Stimulated activated CD8-positive, alpha-beta memory T cell treated with anti-CD3 and anti-CD28 coated beads, Interleukin-2, amount 100 ng/mL, for 1 hour (primary cell): ENCODE results near the gene ZNF597.

Source experiments
- DNase-seq, 2 donors: peaks; one replicate each; pipeline ENCODE4 v3.0.0-alpha.2; 2020; ENCODE audit warnings: low read depth in 2 of 2

Gene ZNF597

DNA sequence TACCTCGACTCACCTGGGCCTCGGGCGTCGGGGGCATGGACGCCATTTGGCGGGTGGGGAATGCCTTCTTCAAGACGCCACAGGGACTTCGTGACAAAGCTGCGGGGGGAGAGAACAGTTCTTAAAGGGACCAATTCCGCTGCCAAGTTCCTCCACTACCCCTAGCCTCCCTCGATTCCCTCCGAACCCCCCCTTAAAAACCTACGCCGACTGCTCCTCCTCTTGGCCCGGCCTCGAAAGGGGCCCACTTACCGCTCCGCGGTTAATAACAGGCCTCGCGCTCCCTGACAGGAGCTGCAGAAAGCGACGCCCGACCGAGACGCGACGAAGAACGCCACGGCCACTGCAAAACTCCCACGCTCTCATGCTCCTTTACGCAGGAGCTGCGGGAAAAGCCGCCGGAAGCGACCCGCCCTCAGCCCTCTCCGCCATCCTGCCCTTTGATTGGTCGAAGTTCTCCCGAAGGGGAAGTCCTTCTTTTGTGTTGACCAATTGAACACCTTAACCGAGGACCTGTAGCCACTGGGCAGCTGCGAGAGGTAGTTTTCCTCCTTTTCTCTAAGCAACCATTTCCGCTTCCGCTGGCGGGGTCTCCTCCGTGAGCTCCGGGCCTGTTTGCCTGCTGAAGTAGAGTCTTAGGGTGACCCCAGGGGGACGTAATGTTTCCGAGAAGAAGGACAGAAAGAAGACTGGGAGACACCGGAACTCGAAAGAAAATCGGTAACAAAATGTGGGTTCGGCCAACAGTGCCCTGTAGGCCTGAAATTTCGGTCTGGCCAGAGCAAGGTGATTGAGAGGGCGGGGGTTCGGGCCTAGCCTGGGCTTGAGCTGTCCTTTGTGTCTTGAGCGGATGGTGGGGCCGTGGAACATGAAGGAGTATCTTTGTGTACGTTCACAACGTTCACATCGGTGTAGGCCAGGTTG is at the start of gene ZNF597, which contains the start of gene NAA60:
Gene ZNF597 (minus strand): TSS at position 397 of the 924 bp plus-strand sequence. CDS start 351 bp downstream, at position 46.
Gene NAA60 (plus strand): TSS at position 573 of the 924 bp plus-strand sequence. CDS start 32,548 bp downstream, outside the sequence.
- DNase-seq = peak; percentile 27 to 59

DNA sequence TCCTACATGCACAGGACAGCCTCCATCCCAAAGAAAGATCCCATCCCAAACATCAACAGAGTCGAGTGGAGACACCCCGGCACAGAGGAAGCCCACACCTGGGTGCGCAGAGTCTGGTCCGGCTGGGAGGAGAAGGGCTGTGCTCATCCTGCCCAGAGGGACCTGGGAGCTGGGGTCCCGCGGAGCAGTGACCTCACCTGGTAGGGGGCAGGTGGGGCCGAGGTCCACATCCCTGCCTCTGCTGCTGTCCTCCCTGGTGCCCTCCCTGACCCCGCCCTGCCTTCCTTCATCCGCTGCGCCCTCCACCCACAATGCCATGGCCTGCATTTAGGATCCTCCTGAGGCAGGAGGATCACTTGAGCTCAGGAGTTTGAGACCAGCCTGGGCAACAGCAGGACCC is 49.1 kb upstream of the ZNF597 start:
- no peak for DNase-seq

DNA sequence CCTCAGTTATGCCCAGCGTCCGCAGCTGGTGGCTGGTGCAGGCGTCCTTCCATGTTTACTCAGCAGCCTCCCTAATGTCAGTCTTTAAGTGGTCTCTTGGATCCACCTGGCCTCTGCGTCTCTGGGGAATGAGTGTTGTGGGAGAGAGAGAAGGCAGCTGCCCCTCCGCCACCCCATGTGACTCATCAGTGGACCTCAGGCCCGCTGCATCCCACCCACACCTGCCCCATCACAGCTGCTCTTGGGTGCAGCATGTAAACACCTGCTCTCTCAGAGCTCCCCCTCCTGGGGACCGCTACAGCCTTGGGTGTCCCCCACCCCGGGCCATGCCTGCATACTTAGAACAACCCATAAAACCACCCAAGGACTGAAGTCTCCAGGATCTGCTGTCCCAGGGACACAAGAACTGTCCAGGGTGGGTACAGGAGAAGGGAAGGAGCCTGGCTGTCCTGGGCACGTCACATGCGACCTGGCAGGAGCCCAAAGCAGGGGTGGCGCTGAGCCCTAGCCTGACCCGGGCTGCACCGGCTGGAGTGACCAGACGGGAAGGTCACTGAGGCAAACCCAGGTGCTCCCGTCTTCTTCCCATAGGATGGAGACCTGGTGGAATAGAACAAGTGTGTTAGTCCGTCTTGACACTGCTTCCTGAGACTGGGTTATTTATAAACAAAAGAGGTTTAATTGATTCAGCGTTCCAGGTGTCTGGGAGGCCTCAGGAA is 47.8 kb upstream of the ZNF597 start:
- DNase-seq = no peak

GRCh38 chr16:3488801-3489200 is 45.5 kb upstream of the ZNF597 start:
- no peak for DNase-seq

DNA sequence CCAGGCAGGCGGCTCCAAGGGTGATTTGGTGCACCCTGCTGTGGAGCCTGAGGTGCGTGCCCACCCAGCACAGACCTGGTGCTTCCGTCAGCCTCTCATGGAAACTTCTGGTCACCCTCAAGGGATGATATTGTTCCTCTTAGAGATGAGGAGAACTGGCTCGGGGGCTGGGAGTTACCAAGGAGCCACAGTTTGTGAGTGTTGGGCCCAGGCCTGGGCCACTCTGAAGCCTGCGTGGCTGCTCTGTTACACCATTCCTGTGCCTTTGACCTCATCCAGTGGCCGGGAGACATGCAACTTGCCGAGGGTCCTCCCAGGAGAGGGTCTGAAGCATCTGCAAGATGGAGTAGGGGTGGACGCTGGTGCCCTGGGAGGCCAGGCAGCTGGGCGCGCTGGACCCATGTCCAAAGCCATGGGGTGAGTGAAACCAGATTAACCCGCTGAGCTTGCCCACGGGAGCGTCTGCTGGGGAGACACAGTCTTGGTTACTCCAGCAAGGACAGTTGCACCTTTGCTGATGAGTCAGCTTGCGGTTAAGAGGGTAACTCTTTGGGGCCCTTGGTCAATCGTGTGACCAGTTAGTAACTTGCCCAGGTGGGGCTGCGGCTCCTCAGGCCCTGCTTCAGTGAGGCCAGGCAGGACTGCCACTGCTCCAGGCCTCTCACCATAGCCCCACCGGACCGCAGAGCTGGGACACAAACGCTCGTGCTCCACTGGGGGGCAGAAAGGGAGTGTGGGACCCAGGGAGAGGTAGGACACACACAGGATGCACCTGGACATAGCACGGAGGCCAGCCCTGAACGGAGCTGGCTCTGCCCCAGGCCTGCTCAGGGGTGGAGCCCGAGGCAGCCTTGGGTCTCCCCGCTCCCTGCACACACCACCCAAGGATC is 44.5 kb upstream of the ZNF597 start:
- DNase-seq = no peak

GRCh38 chr16:3486506-3487215 is 43.4 kb upstream of the ZNF597 start:
- DNase-seq = no peak

DNA sequence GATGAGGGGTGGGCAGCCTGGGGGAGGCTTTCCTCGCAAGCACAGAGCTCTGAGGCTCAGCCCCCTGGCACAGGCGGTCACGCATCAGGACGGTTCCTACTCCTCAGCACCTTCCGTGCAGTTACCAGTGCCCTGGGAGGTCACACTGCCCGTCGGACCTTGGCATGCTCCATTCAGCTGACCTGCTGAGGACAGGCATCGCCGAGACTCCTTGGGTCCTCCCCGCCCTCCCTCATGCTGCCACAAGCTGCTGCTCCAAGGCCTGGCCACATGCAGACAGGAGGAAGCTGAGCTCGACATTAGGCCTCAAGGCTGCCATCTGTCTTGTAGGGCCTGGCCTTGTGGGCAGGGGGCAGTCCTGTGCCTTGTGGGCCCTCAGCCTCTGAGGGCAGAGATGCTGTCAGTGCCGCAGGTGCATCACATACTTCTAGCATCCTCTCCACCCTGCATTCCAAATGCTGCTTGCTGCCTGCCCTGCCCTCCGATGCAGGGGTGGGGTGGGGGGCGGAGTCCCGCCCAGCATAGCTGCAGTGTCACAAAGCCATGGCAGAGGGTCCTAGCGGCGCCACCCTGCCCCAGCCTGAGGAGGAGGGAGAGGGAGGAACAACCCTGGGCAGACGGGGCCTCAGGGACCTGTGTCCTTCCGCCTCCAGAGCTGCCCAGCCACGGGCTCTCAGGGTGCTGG is 42.7 kb upstream of the ZNF597 start:
- DNase-seq = no peak

GRCh38 chr16:3485097-3485745 is 41.9 kb upstream of the ZNF597 start:
- DNase-seq = no peak

GRCh38 chr16:3484318-3485096 is 41.2 kb upstream of the ZNF597 start:
- DNase-seq = no peak

GRCh38 chr16:3482659-3483241 is 39.4 kb upstream of the ZNF597 start:
- no peak for DNase-seq

DNA sequence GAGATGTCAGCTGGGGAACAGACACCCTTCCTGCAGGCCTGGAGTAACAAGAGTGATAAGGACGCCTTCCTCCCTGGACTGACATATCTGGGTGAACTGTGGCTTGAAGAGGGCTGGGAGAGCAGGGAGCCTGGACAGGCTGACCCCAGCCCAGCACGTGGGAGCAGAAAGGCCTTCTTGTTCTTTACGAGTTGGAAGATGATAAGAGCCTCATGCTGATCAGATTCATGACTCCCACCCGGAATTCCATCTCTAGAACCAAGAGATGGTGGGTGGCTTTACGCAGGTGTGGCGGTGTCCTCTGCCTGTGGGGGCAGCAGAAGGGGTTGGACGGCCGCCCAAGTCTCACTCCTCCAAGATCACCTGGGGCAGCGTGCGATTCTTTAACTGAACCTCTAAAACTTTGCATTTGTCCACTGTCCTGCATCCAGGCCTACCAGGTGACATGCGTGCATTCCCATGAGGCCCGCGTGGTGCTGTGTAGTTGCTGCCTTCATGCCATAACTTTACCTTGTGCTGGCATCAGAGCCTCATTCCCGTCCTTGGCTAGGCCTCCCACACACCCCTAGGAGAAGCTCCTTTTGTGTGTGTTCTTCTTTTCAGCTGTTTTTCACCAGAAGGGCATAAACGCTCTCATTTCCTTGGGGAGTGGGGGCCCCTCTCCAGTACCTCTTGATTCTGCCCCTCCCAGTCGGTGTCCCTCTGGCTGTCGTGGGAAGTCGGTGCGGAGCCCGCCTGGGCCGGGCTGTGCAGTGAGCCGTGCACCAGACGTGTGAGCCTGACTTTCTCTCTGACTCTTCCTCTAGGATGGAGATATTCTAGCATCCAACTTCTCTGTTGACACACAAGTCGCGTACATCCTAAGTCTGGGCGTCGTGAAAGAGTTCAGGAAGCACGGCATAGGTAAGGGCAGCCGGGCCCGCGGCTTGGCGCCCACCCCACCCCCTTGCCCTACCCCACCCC is 38.7 kb upstream of the ZNF597 start:
- DNase-seq = no peak

- DNase-seq = no peak
These were observed 37.8 kb upstream of the ZNF597 start for GRCh38 chr16:3480901-3481695.

- no peak for DNase-seq
These were observed 36.4 kb upstream of the ZNF597 start for GRCh38 chr16:3479654-3480216.

- no peak for DNase-seq
These were observed 35.1 kb upstream of the ZNF597 start for GRCh38 chr16:3478242-3478925.

DNA sequence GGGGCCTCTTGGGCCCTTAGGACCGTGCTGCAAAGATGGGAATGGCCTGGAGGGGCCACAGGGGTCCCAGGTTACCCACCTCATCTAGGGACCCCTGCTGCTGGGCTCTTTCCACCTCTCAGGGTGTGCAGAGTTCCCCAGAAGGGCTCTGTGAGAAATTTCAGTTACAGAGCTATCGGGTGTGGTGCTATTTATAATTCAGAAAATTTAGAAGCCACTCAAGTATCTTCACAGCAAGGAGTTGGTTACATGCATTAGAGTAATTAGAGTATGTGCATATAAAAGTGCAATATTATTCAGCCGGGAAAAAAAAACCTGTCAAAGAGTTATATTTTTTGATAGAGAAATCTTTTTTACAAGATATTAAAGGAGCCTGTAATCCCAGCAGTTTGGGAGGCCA is 33.1 kb upstream of the ZNF597 start:
- DNase-seq = no peak
